HL-60 (cell line): Measurements from ENCODE around the gene TLCD3A.

Experiments used
- DNase-seq, 2 experiments: peaks; one replicate each; pipeline ENCODE4 v3.0.0-alpha.2; 2010 to 2020; ENCODE audit warnings: low read depth in 1 of 2, low spot score in 1 of 2
- H3K27ac ChIP-seq: fragments of 250-450 bp; sonication (Bioruptor Pico); replicated peaks from 2 replicates; pipeline ENCODE4 v1.5.1; 2020; ENCODE audit warnings: mild to moderate bottlenecking, moderate library complexity
- H3K27me3 ChIP-seq: fragments of 250-450 bp; sonication (Bioruptor Pico); 2 replicates; pipeline ENCODE4 v1.5.1; 2021; ENCODE audit warnings: mild to moderate bottlenecking, moderate library complexity; ENCODE audit not compliant: insufficient read depth, poor library complexity, severe bottlenecking
- H3K4me3 ChIP-seq: replicated peaks from 2 replicates; pipeline ENCODE4 v1.5.1; 2011; ENCODE audit warnings: mild to moderate bottlenecking, control low read depth, low read length; ENCODE audit not compliant: insufficient read depth
- CTCF ChIP-seq: IDR thresholded peaks from one replicate; pipeline ENCODE4 v1.5.1; 2011; ENCODE audit warnings: low read length, control low read depth, inconsistent platforms; ENCODE audit not compliant: insufficient read depth
- GABPA ChIP-seq: IDR thresholded peaks from 2 replicates; pipeline ENCODE4 v1.6.1; 2012; ENCODE audit warnings: low read depth
- POLR2AphosphoS5 ChIP-seq: IDR thresholded peaks from 2 replicates; pipeline ENCODE4 v1.6.1; 2012; ENCODE audit warnings: low read depth
- SPI1 ChIP-seq: IDR thresholded peaks from 2 replicates; pipeline ENCODE4 v1.6.1; 2012; ENCODE audit warnings: low read depth, mild to moderate bottlenecking, borderline replicate concordance
- TF ChIP-seq, protein P1 (sequence below): IDR thresholded peaks from 2 replicates; pipeline ENCODE4 v1.6.1; 2012; ENCODE audit warnings: low read depth; ENCODE audit not compliant: insufficient replicate concordance

Gene TLCD3A

GRCh38 chr17:740240-741017 is 8.0 kb downstream of the TLCD3A start:
- no peak overlapping the region for H3K4me3 ChIP-seq
- H3K27me3 ChIP-seq: no peaks in the 10 kb centered on the region
- no peak for TF ChIP-seq GABPA
- peak; percentile 33; the same call in 1 of the 2 replicates for TF ChIP-seq SPI1
- TF ChIP-seq POLR2AphosphoS5: 0 out of 2 replicates have a peak, but pooled peaks have one; percentile 20
- DNase-seq: peak; percentile 35 to 79
- H3K27ac ChIP-seq: peak overlapping the region; percentile 12; the same call in 1 of the 2 replicates

DNA sequence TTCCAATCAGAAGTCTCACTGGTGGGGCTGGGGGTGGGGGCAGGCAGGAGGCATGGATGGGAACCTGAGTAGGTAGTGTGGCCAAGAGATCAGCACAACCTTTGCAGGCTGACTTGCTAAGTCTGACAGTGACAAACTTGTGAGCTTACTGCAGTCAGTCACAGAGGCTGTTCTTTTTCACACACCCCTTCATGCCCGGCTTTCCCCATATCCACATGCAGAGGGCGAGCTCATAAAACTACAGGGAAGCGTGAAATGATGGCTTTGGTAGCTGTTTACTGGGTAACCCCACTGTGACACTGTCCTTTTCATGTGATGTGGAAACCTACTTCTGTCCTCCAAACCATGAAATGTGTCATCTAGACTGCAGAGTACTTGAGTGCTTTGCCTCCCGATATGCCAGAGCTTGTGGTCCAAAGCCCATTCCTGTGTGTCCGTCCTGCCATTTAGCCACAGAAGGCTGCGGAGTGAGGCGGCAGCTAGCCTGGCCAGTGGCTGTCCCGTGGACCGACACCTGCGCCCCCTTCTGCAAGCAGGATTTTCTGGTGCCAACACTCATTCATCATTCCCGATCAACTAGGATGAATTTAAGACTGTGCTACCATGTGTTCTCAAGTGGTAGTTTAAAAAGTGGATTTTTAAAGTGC is 9.9 kb downstream of the TLCD3A start:
- no peak overlapping the region for H3K4me3 ChIP-seq
- no peak for DNase-seq
- H3K27ac ChIP-seq: no peak overlapping the region
- TF ChIP-seq POLR2AphosphoS5: no peak
- TF ChIP-seq, protein P1, sequence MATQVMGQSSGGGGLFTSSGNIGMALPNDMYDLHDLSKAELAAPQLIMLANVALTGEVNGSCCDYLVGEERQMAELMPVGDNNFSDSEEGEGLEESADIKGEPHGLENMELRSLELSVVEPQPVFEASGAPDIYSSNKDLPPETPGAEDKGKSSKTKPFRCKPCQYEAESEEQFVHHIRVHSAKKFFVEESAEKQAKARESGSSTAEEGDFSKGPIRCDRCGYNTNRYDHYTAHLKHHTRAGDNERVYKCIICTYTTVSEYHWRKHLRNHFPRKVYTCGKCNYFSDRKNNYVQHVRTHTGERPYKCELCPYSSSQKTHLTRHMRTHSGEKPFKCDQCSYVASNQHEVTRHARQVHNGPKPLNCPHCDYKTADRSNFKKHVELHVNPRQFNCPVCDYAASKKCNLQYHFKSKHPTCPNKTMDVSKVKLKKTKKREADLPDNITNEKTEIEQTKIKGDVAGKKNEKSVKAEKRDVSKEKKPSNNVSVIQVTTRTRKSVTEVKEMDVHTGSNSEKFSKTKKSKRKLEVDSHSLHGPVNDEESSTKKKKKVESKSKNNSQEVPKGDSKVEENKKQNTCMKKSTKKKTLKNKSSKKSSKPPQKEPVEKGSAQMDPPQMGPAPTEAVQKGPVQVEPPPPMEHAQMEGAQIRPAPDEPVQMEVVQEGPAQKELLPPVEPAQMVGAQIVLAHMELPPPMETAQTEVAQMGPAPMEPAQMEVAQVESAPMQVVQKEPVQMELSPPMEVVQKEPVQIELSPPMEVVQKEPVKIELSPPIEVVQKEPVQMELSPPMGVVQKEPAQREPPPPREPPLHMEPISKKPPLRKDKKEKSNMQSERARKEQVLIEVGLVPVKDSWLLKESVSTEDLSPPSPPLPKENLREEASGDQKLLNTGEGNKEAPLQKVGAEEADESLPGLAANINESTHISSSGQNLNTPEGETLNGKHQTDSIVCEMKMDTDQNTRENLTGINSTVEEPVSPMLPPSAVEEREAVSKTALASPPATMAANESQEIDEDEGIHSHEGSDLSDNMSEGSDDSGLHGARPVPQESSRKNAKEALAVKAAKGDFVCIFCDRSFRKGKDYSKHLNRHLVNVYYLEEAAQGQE: no peak
- no peaks in the 10 kb centered on the region for H3K27me3 ChIP-seq

- DNase-seq: no peak
- Histone ChIP-seq H3K27ac (no peak overlapping the region), H3K27me3 (no peaks in the 10 kb centered on the region), H3K4me3 (no peak overlapping the region)
- TF ChIP-seq SPI1 (no peak), CTCF (no peak), POLR2AphosphoS5 (no peak), GABPA (no peak)
- TF ChIP-seq, protein P1: no peak
Observed at GRCh38 chr17:743139-743538, 10.7 kb downstream of the TLCD3A start.

- Histone ChIP-seq H3K4me3 (no peak overlapping the region), H3K27ac (no peak overlapping the region), H3K27me3 (no peaks in the 10 kb centered on the region)
- DNase-seq: no peak
- TF ChIP-seq GABPA (no peak), SPI1 (no peak), CTCF (no peak), POLR2AphosphoS5 (no peak)
- TF ChIP-seq, protein P1: no peak
Observed at GRCh38 chr17:744937-745336, 12.5 kb downstream of the TLCD3A start.
